ENCODE data around the gene VWA1. TPM values are rescaled to one million over a fixed set of nuclear protein-coding genes. Genes with fewer than 3 reads are reported as not detected.
"Not testable (repeated sequence)": the region's sequence is repeated elsewhere in the genome, so short reads cannot be mapped to it uniquely, and the experiment has no call there.

VWA1 gene
- total RNA-seq, 2 experiments from 2014 or later, result 0.21 to 0.29 TPM

DNA sequence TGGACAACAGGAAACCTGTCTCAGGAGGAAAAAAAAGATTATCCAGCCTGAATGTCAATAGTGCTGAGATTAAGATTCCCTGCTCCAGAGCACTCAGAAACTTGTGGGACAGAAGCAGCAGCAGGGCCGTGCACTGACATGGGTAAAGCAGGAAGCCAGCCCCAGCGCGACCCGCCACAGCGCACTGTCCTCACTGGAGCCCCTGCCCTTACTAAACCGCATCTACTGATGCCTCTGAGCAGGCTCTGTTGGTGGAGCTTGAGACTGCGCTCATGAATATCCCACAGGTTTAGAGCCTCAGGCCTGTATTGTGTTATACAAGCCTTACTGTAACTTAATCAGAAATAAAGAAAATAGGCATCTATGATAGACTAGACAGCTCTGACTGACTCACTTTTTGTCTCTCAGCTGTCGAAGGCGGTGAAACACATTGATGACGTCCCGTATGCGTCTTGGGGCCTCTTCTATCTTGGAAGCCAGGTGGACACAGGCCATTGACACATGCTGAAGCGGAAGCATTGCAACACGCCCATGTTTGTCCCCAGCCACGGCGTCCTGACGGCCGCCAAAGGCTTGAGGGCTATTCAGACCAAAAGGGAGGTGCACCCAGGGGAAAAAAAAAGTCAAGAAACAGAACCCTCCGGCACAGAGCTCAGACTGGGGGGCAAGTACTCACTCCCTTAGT, 37.5 kb upstream of the VWA1 start:
- peak overlapping the region; percentile 86 for H3K27ac Mint-ChIP-seq
- ChIA-PET CTCF (interaction anchor here (0.9 to 1.5 kb wide), 3 partner anchors 23 to 26 kb away, joined by 3 to 7 read pairs (median 7); partner anchors contain the start of gene AURKAIP1), POLR2A (interaction anchor here (3.6 kb wide), 1 partner anchor 22 kb away, joined by 41 read pairs; the partner anchor contains the start of gene AURKAIP1)
- peaks cover 48% of the 10 kb centered on the region for H3K4me1 Mint-ChIP-seq (ENCODE audit: low read depth)
- H3K27me3 Mint-ChIP-seq (ENCODE audit: low read depth), result no peaks in the 10 kb centered on the region
- peak overlapping the region; percentile 92 for H3K4me3 Mint-ChIP-seq
- no peaks in the 10 kb centered on the region for H3K9me3 Mint-ChIP-seq (ENCODE audit: insufficient read depth)
- DNase-seq (no peak), ATAC-seq (no peak)
- peaks cover 69% of the 10 kb centered on the region for H3K36me3 Mint-ChIP-seq (ENCODE audit: low read depth)

DNA sequence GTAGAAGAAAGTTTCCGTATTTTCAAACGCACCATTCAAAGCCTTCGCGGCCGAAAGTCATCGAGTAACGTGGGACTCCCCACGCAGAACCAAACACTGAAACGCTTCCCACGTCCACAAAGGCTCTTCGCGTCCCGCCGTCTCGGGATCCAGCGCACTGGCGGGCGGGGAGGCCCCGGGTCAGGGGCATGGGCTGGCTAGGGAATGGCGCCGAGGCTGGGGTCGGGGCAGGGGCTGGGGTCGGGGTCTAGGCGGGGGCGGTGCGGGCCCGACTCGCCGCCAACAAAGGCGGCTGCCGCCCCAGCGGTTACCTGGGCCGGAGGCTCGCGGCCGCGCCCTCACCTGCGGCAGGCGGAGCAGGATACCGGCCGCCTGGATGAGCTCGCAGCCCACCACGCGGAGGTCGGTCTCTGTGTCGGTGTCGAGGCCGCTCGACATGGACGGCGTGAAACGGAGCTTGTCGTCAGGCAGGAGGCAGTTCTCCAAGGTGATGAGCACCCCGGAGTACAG, 36.8 kb upstream of the VWA1 start:
- no peaks in the 10 kb centered on the region for H3K27me3 Mint-ChIP-seq (ENCODE audit: low read depth)
- no peaks in the 10 kb centered on the region for H3K9me3 Mint-ChIP-seq (ENCODE audit: insufficient read depth)
- peaks cover 67% of the 10 kb centered on the region for H3K36me3 Mint-ChIP-seq (ENCODE audit: low read depth)
- H3K4me1 Mint-ChIP-seq (ENCODE audit: low read depth), result peaks cover 49% of the 10 kb centered on the region
- POLR2A ChIA-PET, result interaction anchor here (1.0 to 3.6 kb wide), 4 partner anchors 8 to 42 kb away, joined by 5 to 41 read pairs (median 14); partner anchors contain the start of genes AURKAIP1 and MRPL20
- no peak for DNase-seq
- CTCF ChIA-PET, result interaction anchor here (0.7 to 2.9 kb wide), 9 partner anchors 8 to 211 kb away, joined by 3 to 13 read pairs (median 4); partner anchors contain the start of gene AURKAIP1
- H3K4me3 Mint-ChIP-seq, result peak overlapping the region; percentile 92
- peak overlapping the region; percentile 86 for H3K27ac Mint-ChIP-seq
- peak; percentile 13 for ATAC-seq

DNA sequence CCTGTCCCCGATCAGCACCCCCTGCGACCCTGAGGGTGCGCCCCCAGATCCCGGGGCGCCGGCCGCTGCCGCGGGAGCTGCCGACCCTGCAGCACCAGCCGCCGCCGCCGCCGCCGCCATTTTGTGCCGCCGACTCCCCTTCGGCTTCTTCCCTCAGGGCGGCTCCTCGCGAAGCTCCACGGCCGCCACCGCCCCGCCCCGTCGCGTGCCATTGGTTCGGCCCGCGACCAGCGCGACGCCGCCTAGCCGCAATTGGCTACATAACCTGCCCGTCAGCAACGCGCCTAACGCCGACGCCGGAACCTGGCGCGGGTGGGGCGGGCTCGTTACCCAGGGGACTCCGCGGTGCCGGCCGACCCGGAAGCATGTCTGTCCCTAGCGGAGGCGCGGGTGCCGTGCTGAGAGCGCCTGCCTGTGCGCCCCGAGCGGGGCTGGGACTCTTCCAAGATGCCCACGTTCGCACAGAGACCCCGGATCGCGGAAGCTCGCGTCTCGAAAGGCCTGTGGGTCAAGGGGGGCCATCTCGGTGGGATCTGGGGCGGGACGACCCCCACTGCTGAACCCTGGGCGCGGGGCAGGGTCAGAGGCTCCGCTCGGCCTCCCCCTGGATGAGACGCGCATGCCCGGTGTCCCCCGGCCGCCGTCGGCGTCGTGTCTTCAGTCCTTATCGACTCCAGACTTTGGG, 36.2 kb upstream of the VWA1 start, which contains the start of gene CCNL2:
TSS of gene CCNL2 (minus strand) at position 149 of the 685 bp plus-strand sequence. CDS start at position 120, 29 bp downstream.
- H3K27ac Mint-ChIP-seq, result peak within 1 kb of the TSS; percentile 90
- POLR2A ChIA-PET, result interaction anchor here (0.6 to 3.6 kb wide), 6 partner anchors 8 to 215 kb away, joined by 3 to 41 read pairs (median 8); partner anchors contain the start of genes AURKAIP1 and MRPL20
- DNase-seq (peak; percentile 99), ATAC-seq (peak; percentile 96)
- CTCF ChIA-PET, result interaction anchor here (0.7 to 2.9 kb wide), 10 partner anchors 8 to 212 kb away, joined by 3 to 13 read pairs (median 4); partner anchors contain the start of gene AURKAIP1
- H3K27me3 Mint-ChIP-seq (ENCODE audit: low read depth), result no peaks in the 10 kb centered on the region
- no peaks in the 10 kb centered on the region for H3K9me3 Mint-ChIP-seq (ENCODE audit: insufficient read depth)
- H3K4me3 Mint-ChIP-seq, result peak within 1 kb of the TSS; percentile 92
- peaks cover 63% of the 10 kb centered on the region for H3K36me3 Mint-ChIP-seq (ENCODE audit: low read depth)
- peaks cover 51% of the 10 kb centered on the region for H3K4me1 Mint-ChIP-seq (ENCODE audit: low read depth)

DNA sequence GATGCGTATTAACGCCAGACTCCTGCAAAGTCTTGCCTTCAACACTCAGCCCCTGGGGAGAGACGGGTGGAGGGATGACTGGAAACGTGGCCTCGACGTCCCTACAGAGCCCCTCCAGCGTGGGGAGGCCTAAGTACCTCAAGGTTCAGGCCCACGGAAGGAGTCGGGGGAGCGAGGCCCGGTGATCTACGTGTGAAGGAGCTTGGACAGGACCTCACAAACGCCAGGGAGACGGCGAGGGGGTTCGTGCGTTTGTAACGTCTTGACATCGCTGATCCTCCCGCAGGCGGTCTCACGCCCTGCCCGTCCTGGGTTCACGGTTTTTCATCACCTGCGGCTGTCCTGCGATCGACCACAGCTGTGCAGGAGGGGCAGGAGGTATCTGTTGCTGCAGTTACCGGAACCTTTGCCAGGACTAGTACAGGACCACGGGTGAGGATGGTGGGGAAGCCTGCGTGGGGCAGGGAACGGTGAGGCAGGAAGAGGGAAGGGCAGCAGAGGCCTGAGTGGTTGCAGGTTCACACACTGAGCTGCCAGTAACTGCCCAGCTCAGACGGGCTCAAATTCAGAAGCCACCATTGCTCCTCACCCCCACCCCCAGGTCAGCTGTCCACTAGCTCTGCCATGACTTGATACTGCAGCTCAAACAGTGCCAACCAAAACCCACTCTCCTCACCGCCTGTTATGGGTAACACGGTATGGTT, 35.5 kb upstream of the VWA1 start:
- Mint-ChIP-seq H3K27me3 (ENCODE audit: low read depth) (no peaks in the 10 kb centered on the region), H3K4me1 (ENCODE audit: low read depth) (peaks cover 52% of the 10 kb centered on the region), H3K36me3 (ENCODE audit: low read depth) (peaks cover 65% of the 10 kb centered on the region), H3K27ac (peak overlapping the region; percentile 90), H3K9me3 (ENCODE audit: insufficient read depth) (no peaks in the 10 kb centered on the region), H3K4me3 (peak overlapping the region; percentile 92)
- DNase-seq (peak; percentile 45), ATAC-seq (peak; percentile 1)
- CTCF ChIA-PET, result interaction anchor here (0.8 to 2.9 kb wide), 8 partner anchors 8 to 212 kb away, joined by 3 to 13 read pairs (median 4); partner anchors contain the start of gene AURKAIP1
- POLR2A ChIA-PET, result interaction anchor here (0.7 to 3.6 kb wide), 7 partner anchors 8 to 214 kb away, joined by 3 to 41 read pairs (median 6); partner anchors contain the start of genes AURKAIP1 and MRPL20

DNA sequence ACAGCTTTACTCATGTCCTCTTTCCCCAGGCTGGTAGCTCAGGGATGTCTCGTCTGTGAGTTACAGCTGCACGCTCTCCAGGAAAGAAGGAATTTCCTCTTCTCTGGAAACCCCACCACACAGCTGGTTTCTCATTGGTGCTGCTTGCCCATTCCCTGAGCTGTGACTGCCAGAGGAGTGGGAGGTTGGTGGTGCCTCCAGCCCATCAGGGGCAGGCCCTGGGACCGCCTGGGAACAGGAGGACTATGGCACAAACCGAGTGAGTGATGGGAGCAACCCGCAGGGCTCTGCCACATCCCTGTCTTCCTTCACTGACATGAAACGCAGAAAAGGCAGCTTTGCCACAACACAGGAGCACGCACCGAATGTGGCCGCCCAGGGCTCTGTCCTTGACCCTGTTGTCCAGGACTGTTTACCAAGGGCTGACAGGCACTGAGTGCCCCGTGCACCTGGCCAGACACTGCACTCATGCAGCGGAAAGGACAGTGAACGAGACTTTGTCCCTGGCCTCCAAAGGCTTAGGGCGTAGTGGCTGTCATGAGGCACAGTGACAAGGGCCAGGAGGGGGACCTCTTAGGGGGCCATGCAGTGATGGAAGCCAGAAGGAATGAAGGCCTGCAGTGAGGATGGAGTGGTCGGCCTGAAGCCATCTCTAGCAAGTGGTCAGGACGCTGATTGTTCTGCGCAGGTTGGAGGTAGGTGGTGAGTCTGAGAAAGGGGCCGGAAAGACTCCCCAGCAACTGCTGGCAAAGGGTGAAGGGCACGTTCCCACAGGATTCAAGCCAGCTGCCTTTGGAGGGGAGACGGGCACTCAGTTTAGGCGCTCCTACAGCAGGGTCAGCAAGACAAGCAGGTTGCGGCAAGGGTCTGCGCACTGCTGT, 34.7 kb upstream of the VWA1 start:
- peaks cover 65% of the 10 kb centered on the region for H3K36me3 Mint-ChIP-seq (ENCODE audit: low read depth)
- H3K9me3 Mint-ChIP-seq (ENCODE audit: insufficient read depth), result no peaks in the 10 kb centered on the region
- ATAC-seq (no peak), DNase-seq (no peak)
- peak overlapping the region; percentile 90 for H3K27ac Mint-ChIP-seq
- peak overlapping the region; percentile 92 for H3K4me3 Mint-ChIP-seq
- ChIA-PET CTCF (interaction anchor here (0.8 to 2.9 kb wide), 5 partner anchors 24 to 104 kb away, joined by 3 to 13 read pairs (median 3); partner anchors contain the start of gene AURKAIP1), POLR2A (interaction anchor here (0.7 to 3.6 kb wide), 6 partner anchors 9 to 214 kb away, joined by 3 to 41 read pairs (median 5); partner anchors contain the start of gene AURKAIP1)
- H3K4me1 Mint-ChIP-seq (ENCODE audit: low read depth), result peaks cover 53% of the 10 kb centered on the region
- no peaks in the 10 kb centered on the region for H3K27me3 Mint-ChIP-seq (ENCODE audit: low read depth)

DNA sequence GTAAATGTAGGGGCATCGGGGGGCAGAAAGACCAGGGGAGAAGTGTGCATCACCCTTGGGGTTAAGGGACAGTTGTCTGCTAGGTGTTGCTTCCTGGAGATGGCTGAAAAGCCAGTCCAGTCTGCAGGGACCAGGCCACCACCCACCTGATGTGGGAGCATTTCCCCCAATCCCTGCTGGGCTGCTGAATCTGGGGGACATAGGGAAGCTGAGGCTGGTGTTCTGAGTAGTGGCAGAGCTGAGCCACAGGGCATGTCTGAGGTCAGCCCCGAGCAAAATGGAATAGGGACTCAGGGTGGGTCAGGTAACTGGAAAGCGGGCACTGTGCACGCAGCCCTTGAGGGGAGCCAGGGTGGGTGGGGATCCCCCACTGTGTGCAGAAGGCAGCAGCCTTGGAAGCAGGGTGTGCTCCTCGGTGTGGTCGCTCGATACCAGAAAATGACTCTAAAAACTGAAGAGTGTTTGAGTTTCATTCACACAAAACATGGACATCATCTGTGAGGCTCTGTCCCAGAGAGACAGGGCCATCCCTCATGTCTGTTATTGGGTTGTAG, 34.0 kb upstream of the VWA1 start:
- Mint-ChIP-seq H3K4me3 (peak overlapping the region; percentile 56), H3K9me3 (ENCODE audit: insufficient read depth) (no peaks in the 10 kb centered on the region), H3K27ac (peak overlapping the region; percentile 70), H3K36me3 (ENCODE audit: low read depth) (peaks cover 72% of the 10 kb centered on the region), H3K27me3 (ENCODE audit: low read depth) (no peaks in the 10 kb centered on the region), H3K4me1 (ENCODE audit: low read depth) (peaks cover 60% of the 10 kb centered on the region)
- ChIA-PET CTCF (no interaction called here), POLR2A (no interaction called here)
- no peak for ATAC-seq
- DNase-seq, result no peak

DNA sequence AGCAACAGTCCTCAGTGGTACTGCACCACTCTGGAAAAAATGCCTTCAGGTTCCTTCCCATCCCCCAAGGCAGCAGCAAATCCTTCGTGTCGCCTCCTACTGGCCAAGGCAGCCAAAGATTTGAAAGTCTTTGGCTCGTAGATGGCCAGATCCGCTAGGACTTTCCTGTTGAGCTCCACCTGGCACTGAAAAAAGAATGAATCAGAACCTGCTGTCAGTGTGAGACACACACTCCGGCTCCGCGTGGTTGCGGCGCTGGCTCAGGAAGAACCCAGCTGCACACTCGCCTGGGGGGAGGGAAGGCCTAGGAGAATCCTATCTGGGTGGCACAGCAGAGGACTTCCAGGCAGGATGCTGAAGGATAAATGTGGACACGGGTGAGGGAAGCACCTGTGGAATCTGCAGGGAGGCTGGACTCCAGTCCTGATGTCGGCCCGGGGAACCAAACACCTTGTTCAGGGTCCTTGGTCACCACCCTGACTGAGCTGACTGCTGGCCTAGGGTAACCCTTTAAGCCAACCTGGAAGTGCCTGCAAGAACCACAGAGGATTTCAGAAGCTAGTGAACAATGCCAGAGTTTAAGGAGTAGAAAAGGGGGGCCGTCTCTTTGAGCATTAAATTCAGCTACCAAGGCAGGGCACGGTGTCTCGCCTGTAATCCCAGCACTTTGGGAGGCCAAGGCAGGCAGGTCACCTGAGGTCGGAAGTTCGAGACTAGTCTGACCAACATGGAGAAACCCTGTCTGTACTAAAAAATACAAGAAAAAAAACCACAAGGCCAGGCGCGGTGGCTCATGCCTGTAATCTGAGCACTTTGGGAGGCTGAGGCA, 33.2 kb upstream of the VWA1 start:
- Mint-ChIP-seq H3K9me3 (ENCODE audit: insufficient read depth) (no peaks in the 10 kb centered on the region), H3K36me3 (ENCODE audit: low read depth) (peaks cover 72% of the 10 kb centered on the region)
- peak; percentile 48 for DNase-seq

DNA sequence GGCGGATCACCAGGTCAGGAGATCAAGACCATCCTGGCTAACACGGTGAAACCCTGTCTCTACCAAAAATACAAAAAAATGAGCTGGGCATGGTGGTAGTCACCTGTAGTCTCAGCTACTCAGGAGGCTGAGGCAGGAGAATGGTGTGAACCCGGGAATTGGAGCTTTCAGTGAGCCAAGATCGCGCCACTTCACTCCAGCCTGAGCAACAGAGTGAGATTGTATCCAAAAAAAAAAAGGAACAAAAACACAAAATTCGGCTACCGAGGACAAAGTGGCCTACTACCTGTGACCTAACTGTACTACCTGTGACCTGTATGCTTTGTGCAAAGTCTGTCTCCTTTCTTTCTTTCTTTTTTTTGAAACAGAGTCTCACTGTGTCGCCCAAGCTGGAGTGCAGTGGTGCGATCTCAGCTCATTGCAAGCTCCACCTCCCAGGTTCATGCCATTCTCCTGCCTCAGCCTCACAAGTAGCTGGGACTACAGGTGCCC, 32.5 kb upstream of the VWA1 start:
- Mint-ChIP-seq H3K4me1 (ENCODE audit: low read depth) (peaks cover 52% of the 10 kb centered on the region), H3K36me3 (ENCODE audit: low read depth) (peaks cover 68% of the 10 kb centered on the region), H3K27ac (peak overlapping the region; percentile 41)
- ChIA-PET CTCF (interaction anchor here (0.8 to 1.4 kb wide), 3 partner anchors 12 to 31 kb away, joined by 3 to 5 read pairs (median 3); partner anchors contain the start of gene AURKAIP1), POLR2A (interaction anchor here (0.6 kb wide), 1 partner anchor 317 kb away, joined by 3 read pairs; no protein-coding TSS in a partner anchor)
- H3K27me3 Mint-ChIP-seq (ENCODE audit: low read depth); H3K9me3 Mint-ChIP-seq (ENCODE audit: insufficient read depth); H3K4me3 Mint-ChIP-seq; DNase-seq; ATAC-seq: not testable (repeated sequence)

More for the DNA sequence above, 33.2 kb upstream of the VWA1 start:
- Mint-ChIP-seq H3K4me3 (peak overlapping the region; percentile 56), H3K27ac (peak overlapping the region; percentile 70), H3K4me1 (ENCODE audit: low read depth) (peaks cover 57% of the 10 kb centered on the region), H3K27me3 (ENCODE audit: low read depth) (no peaks in the 10 kb centered on the region)
- ChIA-PET CTCF (interaction anchor here (0.8 to 1.4 kb wide), 3 partner anchors 13 to 30 kb away, joined by 3 to 5 read pairs (median 3); partner anchors contain the start of gene AURKAIP1), POLR2A (interaction anchor here (0.6 kb wide), 1 partner anchor 318 kb away, joined by 3 read pairs; no protein-coding TSS in a partner anchor)
- ATAC-seq, result no peak

DNA sequence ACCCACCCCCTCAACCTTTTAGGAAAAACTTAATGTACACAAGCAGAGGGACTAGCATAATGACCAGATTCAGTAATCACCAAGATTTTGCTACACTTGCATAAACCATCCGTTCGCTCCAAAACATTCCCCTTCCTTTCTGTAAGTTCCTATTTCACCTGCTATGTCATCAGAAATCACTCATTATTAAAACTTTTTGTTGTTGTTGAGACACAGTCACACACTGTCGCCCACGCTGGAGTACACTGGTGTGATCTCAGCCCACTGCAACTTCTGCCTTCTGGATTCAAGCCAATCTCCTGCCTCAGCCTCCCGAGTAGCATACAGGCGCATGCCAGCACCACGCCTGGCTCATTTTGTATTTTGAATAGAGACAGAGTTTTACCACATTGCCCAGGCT, 31.8 kb upstream of the VWA1 start:
- Mint-ChIP-seq H3K9me3 (ENCODE audit: insufficient read depth) (no peaks in the 10 kb centered on the region), H3K4me1 (ENCODE audit: low read depth) (peaks cover 52% of the 10 kb centered on the region), H3K27me3 (ENCODE audit: low read depth) (no peaks in the 10 kb centered on the region), H3K36me3 (ENCODE audit: low read depth) (peaks cover 66% of the 10 kb centered on the region), H3K4me3 (no peak overlapping the region), H3K27ac (peak overlapping the region; percentile 41)
- DNase-seq, result no peak
- ChIA-PET POLR2A (no interaction called here), CTCF (interaction anchor here (1.1 kb wide), 1 partner anchor 28 kb away, joined by 3 read pairs; the partner anchor contains the start of gene AURKAIP1)
- no peak for ATAC-seq

Data from activated CD8-positive, alpha-beta T cell treated with anti-CD3 and anti-CD28 coated beads, Interleukin-2, amount 10 ng/mL, durations not matched to agents 7 days and 5 days (primary cell).